GM11168 (cell line): ENCODE measurements around the gene GCK.

Experiments used
- in situ Hi-C: fragments of 300-500 bp; cut with MboI; formaldehyde crosslinking; loops from one replicate; pipeline ENCODE4 v1.12.0; 2022; ENCODE audit warnings: low sequenced_read_pairs; ENCODE audit not compliant: unreplicated experiment

The GCK gene

DNA sequence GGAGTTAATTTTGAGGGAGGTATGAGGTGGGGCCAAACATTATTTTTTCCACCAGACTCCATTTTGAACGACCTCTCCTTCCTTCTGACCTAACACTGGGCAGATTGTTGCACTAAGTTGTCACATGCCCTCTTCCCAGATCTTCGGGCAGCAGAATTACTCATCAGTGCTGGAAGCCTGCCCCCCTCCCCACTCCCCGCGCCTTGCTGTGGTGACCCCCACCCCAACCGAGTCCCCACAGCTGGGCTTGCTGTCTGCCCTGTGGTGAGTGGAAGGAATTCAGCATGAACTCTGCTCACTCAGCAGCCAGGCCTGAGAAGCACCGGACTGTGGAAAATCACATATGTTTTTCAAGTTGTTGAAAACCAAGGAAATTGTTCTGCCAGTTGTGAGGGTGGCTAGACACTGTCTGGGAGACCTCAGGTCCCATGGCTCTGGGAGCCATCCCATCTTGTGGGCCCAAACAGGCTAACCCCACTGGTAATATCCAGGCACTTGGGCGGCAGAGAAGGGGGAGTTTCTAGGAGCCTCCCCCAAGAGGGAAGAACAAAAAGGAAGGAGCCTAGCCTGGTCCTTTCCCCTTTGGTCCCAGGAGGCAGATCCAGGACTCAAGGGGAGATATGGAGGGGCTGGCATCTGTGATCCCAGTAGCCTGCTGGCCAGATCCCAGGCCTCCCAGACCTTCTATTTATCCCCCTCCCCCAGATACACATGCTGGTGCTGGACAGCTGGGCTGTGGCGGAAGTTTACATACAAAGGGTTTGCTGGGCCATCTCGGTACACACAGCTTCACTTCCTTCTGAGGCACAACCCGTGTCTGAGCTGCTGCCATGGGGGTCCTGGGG is 88.6 kb downstream of the GCK start:
- in situ Hi-C loops = no loop called here

DNA sequence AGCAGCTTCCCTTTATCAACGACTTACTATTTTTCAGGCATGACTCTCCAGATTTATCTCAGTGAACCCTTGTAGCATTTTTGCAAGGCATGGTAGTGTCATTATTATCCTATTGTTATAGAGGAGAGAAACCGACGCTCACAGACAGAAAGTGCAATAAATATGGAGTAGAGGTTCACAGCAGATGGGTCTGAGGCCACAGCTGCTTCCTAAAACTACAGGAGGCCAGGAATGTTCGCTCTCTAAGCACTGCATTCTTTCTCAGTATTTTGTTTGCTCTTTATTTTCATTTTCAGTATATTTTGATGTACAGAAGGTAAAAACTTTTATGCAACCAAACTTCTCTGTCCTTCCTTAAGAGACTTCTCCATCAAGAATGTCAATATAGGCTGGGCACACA is 89.6 kb downstream of the GCK start:
- in situ Hi-C loops = no loop called here

DNA sequence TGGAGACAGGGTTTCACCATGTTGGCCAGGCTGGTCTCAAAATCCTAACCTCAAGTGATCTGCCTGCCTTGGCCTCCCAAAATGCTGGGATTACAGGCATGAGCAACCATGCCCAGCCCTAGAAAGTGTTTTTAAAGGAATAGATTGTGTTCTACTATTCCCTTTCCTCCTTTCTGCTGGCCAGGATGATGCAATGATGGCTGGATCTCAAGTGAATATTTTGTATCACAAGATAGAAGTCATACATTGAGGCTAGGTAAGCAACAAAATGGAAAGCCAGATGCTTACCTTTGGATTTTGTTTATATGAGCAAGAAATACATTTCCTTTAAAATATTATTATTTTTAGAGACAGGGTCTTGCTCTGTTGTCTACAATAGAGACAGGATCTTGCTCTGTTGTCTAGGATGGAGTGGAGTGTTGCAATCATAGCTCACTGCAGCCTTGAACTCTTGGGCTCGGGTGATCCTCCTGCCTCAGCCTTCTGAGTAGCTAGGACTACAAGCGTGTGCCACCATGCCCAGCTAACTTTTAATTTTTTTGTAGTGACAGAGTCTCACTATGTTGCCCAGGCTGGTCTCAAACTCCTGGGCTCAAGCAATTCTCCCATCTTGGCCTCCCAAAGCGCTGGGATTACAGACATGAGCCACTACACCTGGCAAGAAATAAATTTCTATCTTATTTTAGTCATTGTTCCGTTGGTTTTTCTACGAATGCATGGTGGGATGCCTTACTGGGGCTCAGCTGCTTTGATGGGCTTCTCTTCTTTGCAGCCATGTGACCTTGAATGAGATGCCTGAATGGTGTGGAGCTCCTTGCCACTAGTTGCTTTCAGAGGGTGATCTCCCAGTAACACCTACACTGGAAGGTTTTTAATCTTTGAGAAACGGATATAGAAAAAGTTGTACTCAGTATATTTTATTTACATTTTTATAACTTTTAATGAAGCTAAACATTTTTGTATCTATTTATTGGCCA is 90.9 kb downstream of the GCK start:
- in situ Hi-C loops = no loop called here

DNA sequence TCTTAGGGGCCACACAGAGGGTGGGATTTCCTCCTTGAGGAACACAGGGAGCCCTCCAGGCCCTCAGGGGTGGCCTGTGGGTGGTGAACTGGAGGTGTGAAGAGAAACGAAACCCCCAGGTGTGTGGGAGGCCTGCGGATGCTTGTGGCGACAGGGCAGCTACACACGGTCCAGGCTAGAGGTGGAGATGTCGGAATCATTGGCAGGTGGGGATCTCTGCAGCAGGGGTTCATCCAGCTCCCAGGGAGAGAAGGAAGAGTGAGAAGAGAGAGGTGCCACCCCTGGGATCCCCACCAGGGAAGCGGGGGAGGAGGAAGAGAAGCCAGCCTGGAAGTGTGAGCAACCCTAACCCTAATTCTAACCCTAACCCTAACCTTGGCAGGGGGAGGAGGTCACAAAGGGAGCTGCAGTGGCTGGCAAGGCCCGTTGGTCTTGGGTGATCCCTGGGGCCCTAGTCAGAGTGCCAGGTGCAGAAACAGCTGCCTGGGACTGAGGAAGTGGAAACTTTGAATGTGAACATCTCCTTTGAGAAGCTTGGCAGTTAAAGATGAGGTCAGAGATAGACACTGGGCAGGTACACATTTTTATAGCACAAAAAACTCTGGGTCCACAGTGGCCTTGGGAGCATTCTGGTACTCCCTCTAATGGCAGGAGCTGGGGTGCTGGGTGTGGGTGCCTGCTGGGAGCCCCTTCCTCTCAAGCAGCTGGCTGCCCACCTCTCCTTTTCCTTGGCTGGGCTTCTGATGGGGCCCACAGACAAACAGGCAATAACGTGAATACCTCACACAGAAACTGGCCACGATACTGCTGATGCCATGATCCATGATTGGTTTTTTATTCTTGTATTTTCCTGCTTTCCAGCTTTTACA is 91.9 kb downstream of the GCK start:
- in situ Hi-C loops = no loop called here

- in situ Hi-C loops = no loop called here
Observed at GRCh38 chr7:44096326-44096881, 92.8 kb downstream of the GCK start.

GRCh38 chr7:44095781-44096180 is 93.5 kb downstream of the GCK start:
- in situ Hi-C loops = no loop called here

- in situ Hi-C loops = no loop called here
Observed at GRCh38 chr7:44094883-44095592, 94.2 kb downstream of the GCK start.

DNA sequence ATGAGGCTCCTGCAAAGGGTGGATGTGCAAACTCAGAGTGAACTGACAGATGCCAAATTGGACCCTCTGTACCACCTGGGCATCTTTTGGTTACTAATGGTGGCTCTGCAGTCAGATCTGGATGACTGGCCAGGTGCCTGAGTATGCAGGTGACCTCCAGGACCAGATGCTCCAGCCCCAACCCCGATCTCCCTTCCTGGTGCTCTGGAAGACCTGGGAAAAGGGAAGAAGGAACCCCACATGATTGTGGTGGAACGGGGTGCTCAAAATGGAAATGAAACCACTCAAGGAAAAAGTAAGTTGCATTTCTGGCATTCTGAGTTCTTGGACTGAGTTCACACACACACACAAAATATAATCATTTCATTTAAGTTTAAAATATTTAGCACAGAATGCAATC is 94.9 kb downstream of the GCK start:
- in situ Hi-C loops = no loop called here
